ENCODE measurements around the gene SH3BGR. TPM values are rescaled to one million over a fixed set of nuclear protein-coding genes. Genes with fewer than 3 reads are reported as not detected.

Gene SH3BGR
- total and polyA plus RNA-seq, 2 of the 8 experiments (the other 6 are each of a cell fraction or from before 2014, with no cell fraction given) = 2.1 to 5.9 TPM

GRCh38 chr21:39454949-39455668 is 3.3 kb downstream of the SH3BGR start:
- no peak overlapping the region for H3K9ac ChIP-seq (replicated peaks in 1 of 4; ENCODE audit: extremely low read depth in 1 of 4, low read depth in 3 of 4, low read length in 3 of 4)
- TF ChIP-seq SP1 (IDR thresholded peaks at IDR 0.05; ENCODE audit: low read depth, low read length) (no peak), TCF12 (IDR thresholded peaks at IDR 0.05; ENCODE audit: low read depth, low read length) (no peak), MAFK (IDR thresholded peaks at IDR 0.05; ENCODE audit: low read depth, low read length) (no peak), ASH2L (IDR thresholded peaks at IDR 0.05; ENCODE audit: low read length) (no peak), SP2 (IDR thresholded peaks at IDR 0.05; ENCODE audit: low read length) (no peak), NRF1 (IDR thresholded peaks at IDR 0.05; ENCODE audit: low read depth, low read length) (no peak), CTCF (IDR thresholded peaks at IDR 0.05; ENCODE audit: control extremely low read depth in 1 of 3, insufficient read depth in 1 of 3, low read depth in 1 of 3, low read length in 3 of 3) (no peak), SAP30 (IDR thresholded peaks at IDR 0.05; ENCODE audit: insufficient read depth, insufficient replicate concordance, low read length) (no peak), CHD2 (IDR thresholded peaks at IDR 0.05; ENCODE audit: low read length) (no peak), GTF2F1 (IDR thresholded peaks at IDR 0.05; ENCODE audit: borderline replicate concordance, low read depth, low read length) (no peak), POU5F1 (IDR thresholded peaks at IDR 0.05; ENCODE audit: low read depth, low read length) (no peak)

More at GRCh38 chr21:39454949-39455668, 3.3 kb downstream of the SH3BGR start:
- H3K79me1 ChIP-seq (ENCODE audit: low read depth, low read length) = no peaks in the 10 kb centered on the region
- H4K5ac ChIP-seq (ENCODE audit: insufficient read length, low read depth, low read length) = no peak overlapping the region
- no peak overlapping the region for H3K27ac ChIP-seq (ENCODE audit: low read depth, low read length)
- no peak overlapping the region for H3K4me3 ChIP-seq (ENCODE audit: extremely low read depth in 1 of 4, insufficient read depth in 2 of 4, low read depth in 3 of 4, low read length in 4 of 4)
- H2BK5ac ChIP-seq (ENCODE audit: low read depth, low read length) = no peak overlapping the region
- no peak overlapping the region for H2BK12ac ChIP-seq (ENCODE audit: low read depth, low read length)
- no peaks in the 10 kb centered on the region for H3K36me3 ChIP-seq (ENCODE audit: control insufficient read depth in 2 of 4, insufficient read depth in 4 of 4, low read length in 3 of 4)
- H3K23ac ChIP-seq (ENCODE audit: insufficient read length) = no peak overlapping the region
- H3K56ac ChIP-seq (replicated peaks; ENCODE audit: insufficient read length, low read depth, low read length) = no peak overlapping the region
- H2BK20ac ChIP-seq (ENCODE audit: low read length) = no peak overlapping the region
- no peak overlapping the region for H2BK15ac ChIP-seq (ENCODE audit: low read length)
- peaks cover 0 to 4% (median 0%) of the 10 kb centered on the region in 4 experiments; a peak in 4 of 7 replicates for H3K4me1 ChIP-seq (replicated peaks in 1 of 4; ENCODE audit: control insufficient read depth in 3 of 4, insufficient read depth in 4 of 4, low read length in 3 of 4)
- H3K4ac ChIP-seq (replicated peaks; ENCODE audit: insufficient read length, low read depth, low read length) = no peak overlapping the region
- H3K9me3 ChIP-seq (ENCODE audit: insufficient read depth in 2 of 2, low read depth in 1 of 2, low read length in 1 of 2) = no peaks in the 10 kb centered on the region
- 88% methylated on average over 6 of the region's 6 CpGs; no CpG with 5 or more reads in 1 of the 2 experiments for WGBS, 2 experiments (ENCODE audit: extremely low coverage in 1 of 2, insufficient coverage in 1 of 2, insufficient read length in 1 of 2, insufficient replicate concordance in 2 of 2, low coverage in 1 of 2, low lambda C conversion rate in 2 of 2, missing lambda C conversion rate in 1 of 2)
- H3K4me2 ChIP-seq (ENCODE audit: insufficient read depth in 1 of 2, low read depth in 2 of 2, low read length in 2 of 2) = no peak overlapping the region
- no peak overlapping the region for H3K14ac ChIP-seq (ENCODE audit: insufficient read length)
- H3K23me2 ChIP-seq (ENCODE audit: low read depth, low read length) = no peaks in the 10 kb centered on the region; the same call in none of the 2 replicates
- H3K18ac ChIP-seq (ENCODE audit: extremely low read depth, low read length) = no peak overlapping the region
- ChIA-PET POLR2A (ENCODE audit: partially characterized antibody) (interaction anchor here (0.9 kb wide), 1 partner anchor 177 kb away, joined by 3 read pairs; no protein-coding TSS in a partner anchor), CTCF (ENCODE audit: partially characterized antibody) (interaction anchor here (0.6 to 1.9 kb wide), 7 partner anchors 14 to 156 kb away, joined by 3 to 6 read pairs (median 3); no protein-coding TSS in a partner anchor)
- H4K20me1 ChIP-seq (replicated peaks in 1 of 2; ENCODE audit: control insufficient read depth in 1 of 2, insufficient read depth in 2 of 2, low read length in 2 of 2) = no peaks in the 10 kb centered on the region
- H2AFZ ChIP-seq (ENCODE audit: low read length) = no peak overlapping the region
- no peaks in the 10 kb centered on the region for H3K27me3 ChIP-seq (replicated peaks in 1 of 4; ENCODE audit: control insufficient read depth in 3 of 4, extremely low read depth in 1 of 4, insufficient read depth in 3 of 4, low read length in 3 of 4)
- H2BK120ac ChIP-seq (replicated peaks; ENCODE audit: low read depth, low read length) = no peak overlapping the region
- peak overlapping the region; percentile 36; the same call in 1 of the 2 replicates for H4K8ac ChIP-seq (ENCODE audit: extremely low read depth, insufficient read depth, low read length)
- H3K79me2 ChIP-seq (ENCODE audit: control insufficient read depth in 1 of 2, insufficient read depth in 2 of 2, low read length in 2 of 2) = no peaks in the 10 kb centered on the region
- H2AK5ac ChIP-seq (ENCODE audit: low read depth, low read length) = no peak overlapping the region
- no peak for DNase-seq (ENCODE audit: low read depth in 1 of 2, low spot score in 2 of 2)
- FAIRE-seq = no peak
- H4K91ac ChIP-seq (replicated peaks; ENCODE audit: insufficient read length, low read length) = no peak overlapping the region
